G401 (cell line): ENCODE results near the gene ACBD7. TPM values are rescaled to one million over a fixed set of nuclear protein-coding genes. Genes with fewer than 3 reads are reported as not detected.

Experiments
- DNase-seq: peaks from one replicate; pipeline ENCODE4 v3.0.0-alpha.2; 2015; ENCODE audit warnings: low spot score
- in situ Hi-C: cut with HindIII; loops from 2 replicates; pipeline ENCODE4 v1.10.0; 2016; ENCODE audit warnings: low sequenced_read_pairs, mixed read lengths
- total RNA-seq: library from RNA; depleted of rRNA; stranded (reverse); fragments of >200 nt; shearing (Covaris generic); gene quantifications from 2 replicates; pipeline ENCODE4 v1.2.3, GENCODE V29; 2014; rRNA removed

ACBD7 gene
- total RNA-seq, 1 experiment from 2014 or later = 13.1 TPM

- DNase-seq = peak; percentile 1
- in situ Hi-C loops = no loop called here
Measured at GRCh38 chr10:15035385-15036301, 52.9 kb downstream of the ACBD7 start.

- in situ Hi-C loops = no loop called here
- no peak for DNase-seq
Measured at GRCh38 chr10:15027741-15028140, 60.8 kb downstream of the ACBD7 start.

Other genes starting within 250 kb of the ACBD7 start
- gene SUV39H2, start 209.9 kb downstream of the ACBD7 start, total RNA-seq = 31.0 and 44.0 TPM in 2 replicates
- 6.6 and 10.8 TPM in 2 replicates for gene DCLRE1C, start 134.7 kb downstream of the ACBD7 start, total RNA-seq
- not detected in 2 replicates for gene MEIG1, start 129.4 kb downstream of the ACBD7 start, total RNA-seq
- gene OLAH, start 44.8 kb downstream of the ACBD7 start, total RNA-seq = not detected in 2 replicates
- 3.4 and 12.9 TPM in 2 replicates for gene RPP38, start 8.6 kb upstream of the ACBD7 start, total RNA-seq
- 11.7 and 17.9 TPM in 2 replicates for gene NMT2, start 79.9 kb upstream of the ACBD7 start, total RNA-seq